WTC11 (cell line): Measurements from ENCODE around the gene RFX3. TPM values are rescaled to one million over a fixed set of nuclear protein-coding genes. Genes with fewer than 3 reads are reported as not detected.

Experiments
- ATAC-seq: fragments of 200-7000 bp; cut with Tn5 transposase; 2 replicates; pipeline ENCODE4 v1.10.0; 2021; ENCODE audit warnings: mild to moderate bottlenecking, moderate library complexity
- CTCF ChIA-PET: fragments of 300-600 bp; sonication (Branson Sonifier 250); formaldehyde crosslinking; loops from one replicate; lab custom pipeline; 2021; ENCODE audit warnings: antibody characterized with exemption; lab: Charles Lee
- POLR2A ChIA-PET: fragments of 350-600 bp; sonication (Branson Sonifier 250); formaldehyde crosslinking; loops from one replicate; lab custom pipeline; 2021; ENCODE audit warnings: antibody characterized with exemption; lab: Charles Lee
- DNase-seq: peaks from one replicate; pipeline ENCODE4 v3.0.0; 2021; ENCODE audit warnings: low spot score
- H3K27ac Mint-ChIP-seq: 2 replicates; pipeline ENCODE4 v1.8.0; 2021; ENCODE audit warnings: mixed read lengths
- H3K27me3 Mint-ChIP-seq: 2 replicates; pipeline ENCODE4 v1.8.0; 2021; ENCODE audit warnings: low read depth, mild to moderate bottlenecking, moderate library complexity, mixed read lengths
- H3K36me3 Mint-ChIP-seq: 2 replicates; pipeline ENCODE4 v1.8.0; 2021; ENCODE audit warnings: mixed read lengths
- H3K4me1 Mint-ChIP-seq: 2 replicates; pipeline ENCODE4 v1.8.0; 2022; ENCODE audit warnings: mixed read lengths
- H3K4me3 Mint-ChIP-seq: 2 replicates; pipeline ENCODE4 v1.8.0; 2021; ENCODE audit warnings: mild to moderate bottlenecking, moderate library complexity, mixed read lengths
- H3K9me3 Mint-ChIP-seq: 2 replicates; pipeline ENCODE4 v1.8.0; 2021; ENCODE audit warnings: mixed read lengths
- CREB1 ChIP-seq: sonication (generic); formaldehyde crosslinking; IDR thresholded peaks from 2 replicates; pipeline ENCODE4 v1.8.0; 2023; ENCODE audit warnings: mild to moderate bottlenecking, missing genetic modification reagents
- GRHL2 ChIP-seq: fragments of 250-450 bp; sonication (Bioruptor Pico); IDR thresholded peaks from 2 replicates; pipeline ENCODE4 v1.8.0; 2022; ENCODE audit warnings: mild to moderate bottlenecking, moderate library complexity; ENCODE audit not compliant: insufficient replicate concordance, severe bottlenecking
- MXD4 ChIP-seq: fragments of 250-450 bp; sonication (Bioruptor Pico); IDR thresholded peaks from 2 replicates; pipeline ENCODE4 v1.8.0; 2021; ENCODE audit warnings: mild to moderate bottlenecking, moderate library complexity, borderline replicate concordance
- NR2C2 ChIP-seq: sonication (generic); formaldehyde crosslinking; IDR thresholded peaks from 2 replicates; pipeline ENCODE4 v1.8.0; 2022; ENCODE audit warnings: mild to moderate bottlenecking, missing genetic modification reagents
- SMAD3 ChIP-seq: sonication (generic); formaldehyde crosslinking; IDR thresholded peaks from 2 replicates; pipeline ENCODE4 v1.8.0; 2022; ENCODE audit warnings: missing genetic modification reagents, mild to moderate bottlenecking, borderline replicate concordance
- STAT6 ChIP-seq: sonication (generic); formaldehyde crosslinking; conservative IDR thresholded peaks from 2 replicates; pipeline ENCODE4 v1.8.1; 2023; ENCODE audit warnings: mild to moderate bottlenecking, low read depth, missing genetic modification reagents, moderate library complexity
- ZNF121 ChIP-seq: sonication (generic); formaldehyde crosslinking; IDR thresholded peaks from 2 replicates; pipeline ENCODE4 v1.8.0; 2023; ENCODE audit warnings: missing genetic modification reagents
- total RNA-seq: library from RNA; stranded (reverse); gene quantifications from 3 replicates; pipeline ENCODE4 v1.2.3, GENCODE V29; 2021
- TF ChIP-seq, protein P1 (sequence below): sonication (generic); formaldehyde crosslinking; IDR thresholded peaks from 2 replicates; pipeline ENCODE4 v1.8.1; 2023; ENCODE audit warnings: mild to moderate bottlenecking, missing genetic modification reagents, moderate library complexity
- TF ChIP-seq, protein P2 (sequence below): sonication (generic); formaldehyde crosslinking; IDR thresholded peaks from 2 replicates; pipeline ENCODE4 v1.8.1; 2023; ENCODE audit warnings: mild to moderate bottlenecking, missing genetic modification reagents, borderline replicate concordance
- TF ChIP-seq, protein P3 (sequence below): fragments of 250-450 bp; sonication (Bioruptor Pico); conservative IDR thresholded peaks from 2 replicates; pipeline ENCODE4 v1.9.0; 2021; ENCODE audit warnings: mild to moderate bottlenecking
- TF ChIP-seq, protein P4 (sequence below): sonication (generic); formaldehyde crosslinking; IDR thresholded peaks from 2 replicates; pipeline ENCODE4 v1.8.0; 2023; ENCODE audit warnings: missing genetic modification reagents, mild to moderate bottlenecking, borderline replicate concordance

The RFX3 gene
- total RNA-seq, 1 experiment from 2014 or later = 13.7 TPM

DNA sequence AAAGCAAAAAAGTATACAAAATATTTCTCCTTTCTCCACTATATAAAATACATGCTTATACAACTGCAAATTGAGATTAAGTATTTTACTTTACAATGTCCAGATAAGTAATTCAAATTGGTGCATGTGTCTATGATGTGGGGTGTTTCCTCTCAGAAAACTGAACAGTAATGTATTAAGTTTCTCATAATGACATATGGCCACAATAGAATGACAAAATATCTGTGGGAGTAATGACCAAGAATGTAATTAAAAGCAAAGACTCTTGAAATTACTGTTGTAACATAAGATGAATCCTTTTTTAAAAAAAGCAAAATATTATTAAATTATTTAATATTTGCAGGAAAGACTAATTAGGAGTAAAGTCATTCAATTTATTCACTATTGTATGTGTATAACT lies 155.1 kb downstream of the RFX3 start:
- POLR2A ChIA-PET = no interaction called here
- no peaks in the 10 kb centered on the region for H3K9me3 Mint-ChIP-seq
- H3K36me3 Mint-ChIP-seq = no peaks in the 10 kb centered on the region
- DNase-seq = no peak
- H3K27ac Mint-ChIP-seq = no peak overlapping the region
- peaks cover 25% of the 10 kb centered on the region for H3K4me1 Mint-ChIP-seq
- H3K27me3 Mint-ChIP-seq = no peaks in the 10 kb centered on the region
- no peak overlapping the region for H3K4me3 Mint-ChIP-seq
- ATAC-seq = no peak
- TF ChIP-seq, protein P1, sequence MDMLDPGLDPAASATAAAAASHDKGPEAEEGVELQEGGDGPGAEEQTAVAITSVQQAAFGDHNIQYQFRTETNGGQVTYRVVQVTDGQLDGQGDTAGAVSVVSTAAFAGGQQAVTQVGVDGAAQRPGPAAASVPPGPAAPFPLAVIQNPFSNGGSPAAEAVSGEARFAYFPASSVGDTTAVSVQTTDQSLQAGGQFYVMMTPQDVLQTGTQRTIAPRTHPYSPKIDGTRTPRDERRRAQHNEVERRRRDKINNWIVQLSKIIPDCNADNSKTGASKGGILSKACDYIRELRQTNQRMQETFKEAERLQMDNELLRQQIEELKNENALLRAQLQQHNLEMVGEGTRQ = no peak
- CTCF ChIA-PET = no interaction called here

DNA sequence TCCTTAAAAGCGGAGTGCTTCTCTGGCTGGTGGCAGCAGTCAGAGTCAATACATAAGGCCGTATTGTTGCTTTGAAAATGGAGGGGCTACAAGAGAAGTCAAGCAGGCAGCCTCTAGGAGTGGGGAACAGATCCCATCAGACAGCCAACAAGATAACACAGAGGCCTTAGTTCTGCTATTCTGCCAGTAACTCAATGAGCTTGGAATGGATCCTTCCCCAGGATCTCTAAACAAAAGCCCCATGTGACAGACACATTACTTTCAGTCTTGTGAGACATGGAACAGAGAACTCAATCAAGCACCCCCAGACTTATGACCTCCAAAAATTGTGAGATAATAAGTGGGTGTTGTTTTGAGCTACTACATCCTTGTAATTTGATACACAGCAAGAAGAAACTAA lies 158.6 kb downstream of the RFX3 start:
- peak overlapping the region; percentile 90 for H3K27ac Mint-ChIP-seq
- no peak for TF ChIP-seq SMAD3 (CRISPR knock-in tag)
- TF ChIP-seq, protein P2, sequence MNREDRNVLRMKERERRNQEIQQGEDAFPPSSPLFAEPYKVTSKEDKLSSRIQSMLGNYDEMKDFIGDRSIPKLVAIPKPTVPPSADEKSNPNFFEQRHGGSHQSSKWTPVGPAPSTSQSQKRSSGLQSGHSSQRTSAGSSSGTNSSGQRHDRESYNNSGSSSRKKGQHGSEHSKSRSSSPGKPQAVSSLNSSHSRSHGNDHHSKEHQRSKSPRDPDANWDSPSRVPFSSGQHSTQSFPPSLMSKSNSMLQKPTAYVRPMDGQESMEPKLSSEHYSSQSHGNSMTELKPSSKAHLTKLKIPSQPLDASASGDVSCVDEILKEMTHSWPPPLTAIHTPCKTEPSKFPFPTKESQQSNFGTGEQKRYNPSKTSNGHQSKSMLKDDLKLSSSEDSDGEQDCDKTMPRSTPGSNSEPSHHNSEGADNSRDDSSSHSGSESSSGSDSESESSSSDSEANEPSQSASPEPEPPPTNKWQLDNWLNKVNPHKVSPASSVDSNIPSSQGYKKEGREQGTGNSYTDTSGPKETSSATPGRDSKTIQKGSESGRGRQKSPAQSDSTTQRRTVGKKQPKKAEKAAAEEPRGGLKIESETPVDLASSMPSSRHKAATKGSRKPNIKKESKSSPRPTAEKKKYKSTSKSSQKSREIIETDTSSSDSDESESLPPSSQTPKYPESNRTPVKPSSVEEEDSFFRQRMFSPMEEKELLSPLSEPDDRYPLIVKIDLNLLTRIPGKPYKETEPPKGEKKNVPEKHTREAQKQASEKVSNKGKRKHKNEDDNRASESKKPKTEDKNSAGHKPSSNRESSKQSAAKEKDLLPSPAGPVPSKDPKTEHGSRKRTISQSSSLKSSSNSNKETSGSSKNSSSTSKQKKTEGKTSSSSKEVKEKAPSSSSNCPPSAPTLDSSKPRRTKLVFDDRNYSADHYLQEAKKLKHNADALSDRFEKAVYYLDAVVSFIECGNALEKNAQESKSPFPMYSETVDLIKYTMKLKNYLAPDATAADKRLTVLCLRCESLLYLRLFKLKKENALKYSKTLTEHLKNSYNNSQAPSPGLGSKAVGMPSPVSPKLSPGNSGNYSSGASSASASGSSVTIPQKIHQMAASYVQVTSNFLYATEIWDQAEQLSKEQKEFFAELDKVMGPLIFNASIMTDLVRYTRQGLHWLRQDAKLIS = no peak
- TF ChIP-seq, protein P1 = no peak
- no peaks in the 10 kb centered on the region for H3K9me3 Mint-ChIP-seq
- H3K4me3 Mint-ChIP-seq = no peak overlapping the region
- ATAC-seq (peak; percentile 63), DNase-seq (no peak)
- H3K4me1 Mint-ChIP-seq = peaks cover 50% of the 10 kb centered on the region
- CTCF ChIA-PET = interaction anchor here (1.0 kb wide), 1 partner anchor 126 kb away, joined by 3 read pairs; no protein-coding TSS in a partner anchor
- no peaks in the 10 kb centered on the region for H3K36me3 Mint-ChIP-seq
- POLR2A ChIA-PET = no interaction called here
- H3K27me3 Mint-ChIP-seq = no peaks in the 10 kb centered on the region

- Mint-ChIP-seq H3K27me3 (no peaks in the 10 kb centered on the region), H3K36me3 (peaks cover 4% of the 10 kb centered on the region; the same call in 1 of the 2 replicates), H3K27ac (peak overlapping the region; percentile 64), H3K4me3 (no peak overlapping the region), H3K4me1 (peaks cover 57% of the 10 kb centered on the region), H3K9me3 (peaks cover 10% of the 10 kb centered on the region; the same call in 1 of the 2 replicates)
- ChIA-PET POLR2A (no interaction called here), CTCF (no interaction called here)
- ATAC-seq (peak; percentile 53), DNase-seq (no peak)
- TF ChIP-seq CREB1 (no peak), NR2C2 (CRISPR knock-in tag) (no peak), ZNF121 (CRISPR knock-in tag) (peak; percentile 93)
These were observed 164.0 kb downstream of the RFX3 start for GRCh38 chr9:3361689-3362392.

DNA sequence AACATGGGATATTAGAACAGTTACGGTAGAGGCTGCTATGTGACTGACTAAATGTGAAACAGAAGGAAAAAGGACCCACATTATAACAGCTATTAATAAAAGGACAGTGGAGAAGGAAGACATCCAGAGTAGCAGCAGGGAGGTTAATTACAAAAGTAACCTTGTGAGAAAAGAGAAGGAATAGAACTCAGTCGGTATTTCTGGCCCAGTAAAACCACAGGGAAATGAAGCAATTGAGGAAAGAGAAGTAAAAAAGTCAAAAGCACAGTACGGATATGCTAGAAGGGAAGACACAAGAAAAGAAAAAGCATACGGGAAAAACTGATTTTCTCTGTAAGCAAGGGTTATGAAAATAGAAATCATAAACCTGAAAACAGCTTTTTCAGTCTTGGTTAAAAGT lies 164.7 kb downstream of the RFX3 start:
- ChIA-PET CTCF (interaction anchor here (1.1 kb wide), 1 partner anchor 80 kb away, joined by 3 read pairs; no protein-coding TSS in a partner anchor), POLR2A (no interaction called here)
- no peak for DNase-seq
- H3K27me3 Mint-ChIP-seq = no peaks in the 10 kb centered on the region
- ATAC-seq = no peak
- peaks cover 10% of the 10 kb centered on the region; the same call in 1 of the 2 replicates for H3K9me3 Mint-ChIP-seq
- peak overlapping the region; percentile 72 for H3K27ac Mint-ChIP-seq
- peaks cover 4% of the 10 kb centered on the region; the same call in 1 of the 2 replicates for H3K36me3 Mint-ChIP-seq
- no peak overlapping the region for H3K4me3 Mint-ChIP-seq
- peaks cover 52% of the 10 kb centered on the region for H3K4me1 Mint-ChIP-seq
- TF ChIP-seq STAT6 (CRISPR knock-in tag) = no peak
- TF ChIP-seq, protein P3, sequence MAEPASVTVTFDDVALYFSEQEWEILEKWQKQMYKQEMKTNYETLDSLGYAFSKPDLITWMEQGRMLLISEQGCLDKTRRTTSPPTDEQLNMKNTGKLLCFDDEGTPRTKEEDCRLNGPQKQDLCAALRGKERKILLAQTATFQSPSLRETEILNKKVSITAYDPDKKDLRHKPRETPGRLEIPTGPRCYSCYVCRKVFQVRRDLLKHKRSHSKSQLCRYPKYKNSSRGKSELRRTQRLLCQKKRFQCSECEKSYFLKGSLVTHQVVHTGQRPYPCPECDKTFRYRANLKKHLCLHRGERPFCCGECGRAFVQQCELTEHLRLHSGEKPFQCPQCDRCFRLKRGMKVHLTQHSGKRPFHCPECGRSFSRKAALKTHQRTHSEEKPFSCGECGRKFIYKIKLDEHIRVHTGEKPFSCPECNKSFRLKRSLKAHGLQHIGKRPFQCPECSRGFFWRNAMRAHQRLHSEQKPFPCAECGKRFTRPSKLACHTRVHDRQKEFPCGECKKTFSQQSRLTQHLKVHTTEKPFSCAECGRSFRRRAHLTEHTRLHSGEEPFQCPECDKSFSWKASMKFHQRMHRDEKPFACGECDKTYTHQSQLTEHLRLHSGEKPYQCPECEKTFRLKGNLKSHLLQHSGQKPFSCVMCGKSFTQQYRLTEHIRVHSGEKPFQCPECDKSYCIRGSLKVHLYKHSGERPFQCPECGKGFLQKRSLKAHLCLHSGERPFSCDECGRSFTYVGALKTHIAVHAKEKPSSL (CRISPR knock-in tag) = no peak
- TF ChIP-seq GRHL2 (CRISPR knock-in tag) = no peak
- TF ChIP-seq MXD4 (CRISPR knock-in tag) = no peak
- TF ChIP-seq, protein P4, sequence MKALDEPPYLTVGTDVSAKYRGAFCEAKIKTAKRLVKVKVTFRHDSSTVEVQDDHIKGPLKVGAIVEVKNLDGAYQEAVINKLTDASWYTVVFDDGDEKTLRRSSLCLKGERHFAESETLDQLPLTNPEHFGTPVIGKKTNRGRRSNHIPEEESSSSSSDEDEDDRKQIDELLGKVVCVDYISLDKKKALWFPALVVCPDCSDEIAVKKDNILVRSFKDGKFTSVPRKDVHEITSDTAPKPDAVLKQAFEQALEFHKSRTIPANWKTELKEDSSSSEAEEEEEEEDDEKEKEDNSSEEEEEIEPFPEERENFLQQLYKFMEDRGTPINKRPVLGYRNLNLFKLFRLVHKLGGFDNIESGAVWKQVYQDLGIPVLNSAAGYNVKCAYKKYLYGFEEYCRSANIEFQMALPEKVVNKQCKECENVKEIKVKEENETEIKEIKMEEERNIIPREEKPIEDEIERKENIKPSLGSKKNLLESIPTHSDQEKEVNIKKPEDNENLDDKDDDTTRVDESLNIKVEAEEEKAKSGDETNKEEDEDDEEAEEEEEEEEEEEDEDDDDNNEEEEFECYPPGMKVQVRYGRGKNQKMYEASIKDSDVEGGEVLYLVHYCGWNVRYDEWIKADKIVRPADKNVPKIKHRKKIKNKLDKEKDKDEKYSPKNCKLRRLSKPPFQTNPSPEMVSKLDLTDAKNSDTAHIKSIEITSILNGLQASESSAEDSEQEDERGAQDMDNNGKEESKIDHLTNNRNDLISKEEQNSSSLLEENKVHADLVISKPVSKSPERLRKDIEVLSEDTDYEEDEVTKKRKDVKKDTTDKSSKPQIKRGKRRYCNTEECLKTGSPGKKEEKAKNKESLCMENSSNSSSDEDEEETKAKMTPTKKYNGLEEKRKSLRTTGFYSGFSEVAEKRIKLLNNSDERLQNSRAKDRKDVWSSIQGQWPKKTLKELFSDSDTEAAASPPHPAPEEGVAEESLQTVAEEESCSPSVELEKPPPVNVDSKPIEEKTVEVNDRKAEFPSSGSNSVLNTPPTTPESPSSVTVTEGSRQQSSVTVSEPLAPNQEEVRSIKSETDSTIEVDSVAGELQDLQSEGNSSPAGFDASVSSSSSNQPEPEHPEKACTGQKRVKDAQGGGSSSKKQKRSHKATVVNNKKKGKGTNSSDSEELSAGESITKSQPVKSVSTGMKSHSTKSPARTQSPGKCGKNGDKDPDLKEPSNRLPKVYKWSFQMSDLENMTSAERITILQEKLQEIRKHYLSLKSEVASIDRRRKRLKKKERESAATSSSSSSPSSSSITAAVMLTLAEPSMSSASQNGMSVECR (CRISPR knock-in tag) = no peak
